IPS-18c (cell line): ENCODE measurements around the gene EDC4.
"Not testable (repeated sequence)": the region's sequence is repeated elsewhere in the genome, so short reads cannot be mapped to it uniquely, and the experiment has no call there.

Experiments used
- H3K4me3 ChIP-seq: 2 replicates; pipeline ENCODE4 v1.7.0; 2013; ENCODE audit warnings: low read depth, mild to moderate bottlenecking, low read length, moderate library complexity; ENCODE audit not compliant: insufficient read depth
- H3K9me3 ChIP-seq: one replicate; pipeline ENCODE4 v1.6.1; 2013; ENCODE audit warnings: mild to moderate bottlenecking, low read length, moderate library complexity; ENCODE audit not compliant: control insufficient read depth, insufficient read depth

EDC4 gene

DNA sequence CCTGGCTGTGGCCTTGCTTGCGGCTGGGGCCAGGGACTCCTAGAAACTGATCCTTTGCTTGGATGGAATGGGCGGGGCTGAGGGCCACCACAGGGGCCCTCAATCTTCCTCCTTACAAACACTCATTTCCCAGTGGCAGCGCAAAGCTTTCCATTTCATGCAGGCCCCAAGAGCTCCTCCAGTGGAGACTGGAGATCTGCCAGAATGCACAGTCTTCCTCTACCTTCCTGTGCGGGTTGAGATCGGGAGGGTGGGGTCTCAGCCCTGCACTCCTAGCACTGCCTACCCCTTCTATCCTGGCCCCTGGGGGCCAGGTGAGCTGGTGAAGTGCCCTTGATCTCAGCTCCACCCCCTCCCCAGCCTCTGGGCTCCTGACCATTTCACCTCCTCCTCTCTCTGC is 13.5 kb downstream of the EDC4 start:
- no peaks in the 10 kb centered on the region for H3K9me3 ChIP-seq

GRCh38 chr16:67888331-67888730 is 15.5 kb downstream of the EDC4 start:
- no peak overlapping the region for H3K4me3 ChIP-seq
- no peaks in the 10 kb centered on the region for H3K9me3 ChIP-seq

More for the DNA sequence above, 13.5 kb downstream of the EDC4 start:
- no peak overlapping the region for H3K4me3 ChIP-seq

DNA sequence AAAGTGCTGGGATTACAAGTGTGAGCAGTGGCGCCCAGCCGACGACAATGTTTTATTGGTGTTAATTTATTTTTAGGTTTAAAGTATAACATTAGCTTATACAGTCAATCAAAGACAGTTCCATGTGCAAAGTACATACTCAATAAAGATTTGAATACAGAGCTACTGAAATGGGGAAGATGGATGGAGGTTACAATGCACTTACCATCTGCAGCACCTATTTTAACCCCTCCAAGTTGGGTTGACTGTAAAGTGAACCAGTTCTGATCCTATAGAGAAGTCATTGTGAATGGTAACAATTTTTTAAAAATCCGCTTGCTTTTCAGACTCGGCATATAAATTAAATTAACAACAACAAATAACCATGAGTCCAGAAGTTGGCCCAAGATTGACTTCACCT is 19.5 kb downstream of the EDC4 start:
- no peaks in the 10 kb centered on the region for H3K9me3 ChIP-seq
- peak overlapping the region; percentile 10; the same call in 1 of the 2 replicates for H3K4me3 ChIP-seq

- Histone ChIP-seq H3K9me3 (no peaks in the 10 kb centered on the region), H3K4me3 (peak within 1 kb of the TSS; percentile 98)
These were observed 20.3 kb downstream of the EDC4 start, which contains the start of gene PSKH1 for GRCh38 chr16:67892899-67893742. TSS of gene PSKH1 (plus strand) at chr16:67893254. CDS start at chr16:67908750, 15,496 bp downstream.

- peak overlapping the region; percentile 98 for H3K4me3 ChIP-seq
- H3K9me3 ChIP-seq: no peaks in the 10 kb centered on the region
These were observed 21.0 kb downstream of the EDC4 start for GRCh38 chr16:67893743-67894399.

DNA sequence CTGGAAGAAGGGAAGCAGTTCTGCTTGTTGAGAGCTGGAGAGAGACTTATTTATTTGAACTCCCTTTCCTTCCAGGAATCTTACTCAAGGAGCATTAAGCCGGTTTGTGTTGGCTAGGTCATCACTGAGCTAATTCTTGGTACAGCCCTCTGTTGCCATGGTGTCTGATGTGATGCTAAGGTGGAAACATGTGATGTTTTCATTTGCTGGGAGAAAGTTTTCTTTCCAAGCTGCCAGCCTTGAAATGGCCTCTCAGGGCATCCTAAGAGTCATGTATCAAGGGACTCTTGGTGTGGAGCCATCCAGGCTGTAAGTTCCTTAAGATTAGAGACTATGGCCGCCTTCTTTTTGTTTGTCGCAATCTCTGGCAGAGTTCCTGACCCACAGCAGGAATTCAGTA is 24.4 kb downstream of the EDC4 start:
- Histone ChIP-seq H3K4me3 (no peak overlapping the region), H3K9me3 (no peaks in the 10 kb centered on the region)

DNA sequence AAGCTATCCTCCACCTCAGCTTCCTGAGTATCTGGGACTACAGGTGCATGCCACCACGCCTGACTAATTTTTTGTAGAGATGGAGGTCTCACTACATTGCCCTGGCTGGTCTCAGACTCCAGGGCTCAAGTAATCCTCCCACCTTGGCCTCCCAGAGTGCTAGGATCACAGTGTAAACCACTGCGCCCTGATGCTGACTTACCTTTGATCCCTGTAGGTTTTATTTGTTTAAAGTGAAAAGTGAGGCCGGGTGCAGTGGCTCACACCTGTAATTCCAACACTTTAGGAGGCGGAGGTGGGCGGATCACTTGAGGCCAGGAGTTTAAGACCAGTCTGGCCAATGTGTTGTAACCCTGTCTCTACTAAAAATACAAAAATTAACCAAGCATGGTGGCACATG is 28.9 kb downstream of the EDC4 start:
- Histone ChIP-seq H3K9me3 (no peaks in the 10 kb centered on the region), H3K4me3 (no peak overlapping the region)

DNA sequence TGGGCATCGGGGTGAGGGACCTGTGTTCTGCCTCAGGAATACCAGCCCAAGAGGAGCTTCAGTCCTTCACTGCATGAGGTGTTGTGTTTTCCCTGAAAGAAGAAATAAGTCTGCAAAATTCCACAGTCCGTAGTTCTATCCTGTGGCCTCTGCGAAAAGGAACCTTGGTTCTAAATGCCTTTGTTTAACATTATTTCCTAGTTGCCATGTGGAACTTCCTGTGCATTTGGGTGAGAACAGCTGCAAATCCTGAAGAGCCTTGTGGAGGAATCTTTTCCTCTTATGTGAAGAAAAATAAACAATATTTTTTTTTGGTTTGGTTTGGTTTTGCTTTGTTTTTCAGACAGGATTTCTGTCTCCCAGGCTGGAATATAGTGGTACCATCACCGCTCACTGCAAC is 30.0 kb downstream of the EDC4 start:
- Histone ChIP-seq H3K4me3 (no peak overlapping the region), H3K9me3 (peaks cover 2% of the 10 kb centered on the region)

DNA sequence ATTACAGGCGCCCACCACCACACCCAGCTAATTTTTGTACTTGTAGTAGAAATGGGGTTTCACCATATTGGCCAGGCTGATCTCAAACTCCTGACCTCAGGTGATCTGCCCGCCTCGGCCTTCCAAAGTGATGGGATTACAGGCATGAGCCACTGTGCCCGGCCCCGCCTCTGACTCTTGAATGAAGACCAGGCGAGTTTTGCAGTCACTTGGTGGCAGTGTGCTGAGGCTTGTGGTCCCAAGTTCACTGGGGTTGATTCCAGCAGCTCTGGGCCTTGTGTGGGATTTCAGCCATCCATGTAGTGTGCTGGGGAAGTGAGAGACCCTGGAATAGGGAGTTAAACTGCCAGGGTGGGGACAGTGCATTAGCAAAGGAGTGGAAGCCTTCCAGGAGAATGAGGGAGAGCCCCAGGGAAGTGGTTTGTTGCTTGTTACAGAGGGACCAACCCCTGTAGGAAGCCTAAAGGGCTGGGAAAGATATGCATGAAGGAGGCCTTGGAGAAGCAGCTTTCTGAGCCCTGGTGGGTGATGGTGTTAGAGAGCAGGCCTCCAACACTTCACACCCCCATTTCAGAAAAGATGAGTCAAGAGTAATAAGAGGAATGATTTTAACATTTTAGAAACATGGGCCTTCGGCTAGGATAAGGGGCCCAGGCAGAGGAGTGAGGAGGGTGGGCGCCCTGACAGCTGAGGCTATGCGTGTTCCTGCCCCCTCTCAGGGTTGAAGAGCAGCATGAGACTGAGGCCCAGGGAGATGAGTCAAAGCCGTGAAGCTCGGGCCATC is 34.7 kb downstream of the EDC4 start:
- Histone ChIP-seq H3K4me3 (no peak overlapping the region), H3K9me3 (peaks cover 2% of the 10 kb centered on the region)

DNA sequence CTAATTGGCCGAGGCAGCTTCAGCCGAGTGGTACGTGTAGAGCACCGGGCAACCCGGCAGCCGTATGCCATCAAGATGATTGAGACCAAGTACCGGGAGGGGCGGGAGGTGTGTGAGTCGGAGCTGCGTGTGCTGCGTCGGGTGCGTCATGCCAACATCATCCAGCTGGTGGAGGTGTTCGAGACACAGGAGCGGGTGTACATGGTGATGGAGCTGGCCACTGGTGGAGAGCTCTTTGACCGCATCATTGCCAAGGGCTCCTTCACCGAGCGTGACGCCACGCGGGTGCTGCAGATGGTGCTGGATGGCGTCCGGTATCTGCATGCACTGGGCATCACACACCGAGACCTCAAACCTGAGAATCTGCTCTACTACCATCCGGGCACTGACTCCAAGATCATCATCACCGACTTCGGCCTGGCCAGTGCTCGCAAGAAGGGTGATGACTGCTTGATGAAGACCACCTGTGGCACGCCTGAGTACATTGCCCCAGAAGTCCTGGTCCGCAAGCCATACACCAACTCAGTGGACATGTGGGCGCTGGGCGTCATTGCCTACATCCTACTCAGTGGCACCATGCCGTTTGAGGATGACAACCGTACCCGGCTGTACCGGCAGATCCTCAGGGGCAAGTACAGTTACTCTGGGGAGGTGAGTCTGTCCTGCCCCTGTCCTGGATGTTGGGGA is 36.3 kb downstream of the EDC4 start:
- H3K4me3 ChIP-seq: no peak overlapping the region

GRCh38 chr16:67910158-67910557 is 37.3 kb downstream of the EDC4 start:
- Histone ChIP-seq H3K4me3 (no peak overlapping the region), H3K9me3 (peaks cover 2% of the 10 kb centered on the region)

More for the DNA sequence above, 36.3 kb downstream of the EDC4 start:
- peaks cover 2% of the 10 kb centered on the region for H3K9me3 ChIP-seq

DNA sequence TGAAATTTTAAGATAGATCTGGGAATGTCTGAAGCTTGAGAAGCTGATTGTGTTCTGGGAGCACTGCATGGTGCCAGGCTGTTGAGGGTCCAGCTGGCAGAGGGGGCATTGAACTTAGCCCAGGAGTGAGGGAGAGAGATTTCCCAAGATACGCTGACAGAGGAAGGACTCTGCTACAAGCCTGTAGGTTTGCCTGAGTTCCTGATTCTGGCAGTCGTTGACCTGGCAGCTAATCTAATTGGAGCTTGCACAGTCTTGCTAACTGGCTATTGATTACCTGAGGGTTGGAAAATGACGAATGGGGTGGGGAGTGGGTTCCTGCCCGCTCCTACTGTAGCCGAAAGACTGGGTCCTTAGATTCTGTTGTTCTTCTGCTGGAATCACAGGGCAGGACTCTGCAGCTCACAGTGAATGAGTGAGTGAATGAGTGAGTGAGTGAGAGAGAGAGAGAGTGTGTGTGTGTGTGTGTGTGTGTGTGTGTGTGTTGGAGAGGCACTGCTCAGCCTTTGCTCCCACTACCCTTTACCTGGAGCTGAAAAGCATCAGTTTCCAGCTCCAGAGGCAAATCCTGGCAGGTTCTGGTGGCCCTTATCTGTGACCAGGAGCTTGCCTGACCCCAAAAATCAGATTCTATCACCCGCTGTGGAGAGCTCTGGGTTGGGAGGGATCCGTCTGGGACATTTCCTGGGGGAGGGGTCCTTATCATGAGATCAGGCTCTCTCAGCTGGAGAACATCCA is 42.1 kb downstream of the EDC4 start:
- Histone ChIP-seq H3K9me3 (no peaks in the 10 kb centered on the region), H3K4me3 (no peak overlapping the region)

GRCh38 chr16:67915496-67915769 is 42.6 kb downstream of the EDC4 start:
- H3K9me3 ChIP-seq: not testable (repeated sequence)

GRCh38 chr16:67915831-67916723 is 43.2 kb downstream of the EDC4 start:
- no peaks in the 10 kb centered on the region for H3K9me3 ChIP-seq
- H3K4me3 ChIP-seq: no peak overlapping the region

More at GRCh38 chr16:67915496-67915769, 42.6 kb downstream of the EDC4 start:
- not testable (repeated sequence) for H3K4me3 ChIP-seq

DNA sequence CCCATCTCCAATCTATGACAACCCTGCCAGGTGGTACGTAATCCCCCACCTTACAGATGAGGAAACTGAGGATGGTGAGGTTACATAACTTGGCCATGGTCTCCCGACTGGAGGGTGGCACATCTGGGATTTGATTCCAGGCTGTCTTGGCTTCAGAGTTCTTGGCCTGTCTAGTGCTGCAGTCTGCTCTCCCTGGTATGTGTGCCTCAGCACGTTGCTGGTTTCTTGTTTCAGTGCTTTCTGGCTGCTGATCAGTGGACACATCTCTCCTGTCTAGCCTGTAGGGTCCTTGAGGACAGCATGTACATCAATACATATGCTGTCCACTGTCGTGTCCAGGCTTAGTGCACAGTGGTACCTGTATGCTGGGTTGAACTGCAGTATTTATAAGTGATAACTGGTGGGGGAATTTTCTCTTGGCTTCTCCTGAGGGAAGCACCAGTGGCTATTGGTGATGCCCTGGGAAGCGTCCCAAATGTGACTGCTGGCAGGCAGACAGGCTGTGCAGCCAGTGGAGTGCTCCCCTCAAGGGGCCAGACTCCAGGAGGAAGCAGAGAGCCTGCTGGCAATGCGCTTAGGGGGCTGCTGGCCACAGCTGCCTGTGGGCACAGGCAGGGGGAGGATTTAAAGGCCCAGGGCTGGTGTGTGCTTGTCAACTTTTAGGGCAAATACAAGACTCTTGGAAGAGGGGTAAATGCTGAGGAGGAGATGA is 44.4 kb downstream of the EDC4 start:
- H3K9me3 ChIP-seq: no peaks in the 10 kb centered on the region
- no peak overlapping the region for H3K4me3 ChIP-seq
